ENCODE data around the gene ABCC12.
"Not testable (repeated sequence)": the region's sequence is repeated elsewhere in the genome, so short reads cannot be mapped to it uniquely, and the experiment has no call there.

ABCC12 gene

DNA sequence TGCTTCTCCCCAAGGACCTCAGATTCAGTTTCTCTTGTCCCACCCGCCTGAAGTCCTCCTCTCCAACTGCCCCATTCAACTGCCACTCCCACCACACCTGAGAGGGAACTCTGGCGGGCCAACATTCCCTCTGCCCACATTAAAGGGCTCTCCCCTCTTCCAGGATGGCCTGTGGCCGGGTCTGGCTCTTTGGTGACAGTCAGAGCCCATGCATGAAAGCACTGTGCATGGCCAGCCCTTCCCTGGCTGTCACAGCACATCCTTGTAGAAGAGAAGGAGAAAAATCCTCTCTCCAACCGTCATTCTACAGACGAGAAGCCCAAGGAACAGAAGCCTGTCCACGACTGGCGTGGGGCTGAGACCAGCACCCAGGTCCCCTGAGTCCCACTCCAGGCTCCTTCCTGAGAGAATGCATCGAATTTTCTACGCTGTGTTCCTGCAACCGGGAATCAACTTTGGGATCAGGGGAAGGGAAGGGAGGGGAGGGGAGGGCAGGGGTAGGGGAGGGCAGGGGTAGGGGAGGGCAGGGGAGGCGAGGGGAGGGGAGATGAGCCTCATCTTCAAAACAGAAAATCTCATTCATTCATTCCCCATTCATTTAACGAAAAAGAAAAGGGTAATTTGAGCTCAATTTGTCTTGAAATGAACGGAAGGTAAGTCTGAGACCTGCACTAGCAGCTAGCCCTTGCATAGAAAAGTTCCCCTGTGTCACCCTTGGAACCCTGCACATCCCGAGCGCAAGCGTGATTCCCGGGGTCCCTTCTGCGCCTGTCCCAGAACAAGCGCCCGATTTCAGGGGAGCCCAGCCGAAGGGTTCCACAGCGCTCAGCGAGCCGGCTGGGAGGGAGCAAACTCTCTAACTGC lies at the start of gene ABCC12:
ABCC12 (minus strand) TSS at position 68 of the 864 bp plus-strand sequence. CDS start 9,569 bp downstream, outside the sequence.
- DNase-seq = no peak
- Mint-ChIP-seq H3K4me3 (no peak within 1 kb of the TSS), H3K27me3 (peaks cover 36% of the 10 kb centered on the region), H3K27ac (no peak within 1 kb of the TSS), H3K9me3 (no peaks in the 10 kb centered on the region), H3K36me3 (ENCODE audit: low read depth) (no peaks in the 10 kb centered on the region), H3K4me1 (peaks cover 27% of the 10 kb centered on the region)
- no peak for ATAC-seq

DNA sequence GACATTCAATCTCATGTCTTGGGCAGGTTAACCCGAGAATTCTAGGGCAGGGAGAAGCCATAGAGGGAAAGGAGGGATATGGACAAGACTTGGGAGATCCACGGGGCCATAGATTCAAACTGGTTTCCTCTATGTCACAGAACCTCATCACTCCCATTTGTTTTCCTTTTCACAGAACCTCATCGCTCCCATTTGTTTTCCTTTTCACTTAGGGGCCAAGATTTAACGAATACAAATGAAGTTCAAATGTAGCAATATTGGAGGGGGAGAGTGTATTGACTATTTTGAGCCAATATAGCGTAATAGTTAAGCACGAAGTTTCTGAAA lies 49.0 kb upstream of the ABCC12 start:
- H3K36me3 Mint-ChIP-seq (ENCODE audit: low read depth) = no peaks in the 10 kb centered on the region
- H3K4me1 Mint-ChIP-seq = no peaks in the 10 kb centered on the region
- DNase-seq = no peak
- H3K27ac Mint-ChIP-seq = no peak overlapping the region
- ATAC-seq = no peak
- peaks cover 12% of the 10 kb centered on the region for H3K27me3 Mint-ChIP-seq
- no peak overlapping the region for H3K4me3 Mint-ChIP-seq
- H3K9me3 Mint-ChIP-seq = no peaks in the 10 kb centered on the region

DNA sequence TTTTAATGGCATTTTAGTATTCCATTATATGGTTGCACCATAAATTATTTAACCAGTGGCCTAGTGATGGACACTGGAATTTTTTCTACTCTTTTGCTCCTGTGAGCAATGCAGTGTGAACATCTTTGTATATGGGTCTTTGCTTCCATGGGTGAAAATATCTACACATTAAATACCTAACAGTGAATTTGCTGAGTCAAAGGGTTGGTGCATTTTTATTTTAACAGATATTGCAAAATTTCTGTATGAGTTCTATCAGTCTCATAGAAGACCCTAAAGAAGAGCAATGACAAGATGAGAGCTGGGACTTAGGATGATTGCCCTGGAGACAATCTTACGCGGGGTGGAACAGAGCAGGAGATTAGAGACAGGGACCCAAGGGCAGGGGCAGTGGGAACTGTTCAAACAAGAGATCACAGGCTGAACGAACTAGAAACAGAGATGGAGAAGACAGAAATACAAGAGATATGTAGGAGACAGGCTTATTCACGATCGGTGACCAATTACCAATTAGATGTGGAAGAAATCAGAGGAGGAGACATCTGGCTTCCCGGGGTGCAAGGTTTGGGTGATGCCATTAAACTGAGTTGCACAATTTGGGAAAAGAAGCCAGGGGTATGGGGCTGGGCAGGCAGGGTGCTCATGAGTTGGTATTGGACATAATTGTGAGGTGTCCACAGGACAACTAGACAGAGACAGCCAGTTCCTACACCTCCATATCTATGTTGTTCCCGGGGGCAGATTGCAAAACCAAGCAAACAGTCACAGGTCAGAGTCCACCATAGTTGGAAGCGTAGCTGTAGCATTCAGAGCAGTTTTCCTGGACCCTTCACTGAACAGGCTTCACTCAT lies 48.4 kb upstream of the ABCC12 start:
- ATAC-seq (no peak), DNase-seq (no peak)
- H3K9me3 Mint-ChIP-seq = no peaks in the 10 kb centered on the region
- peaks cover 12% of the 10 kb centered on the region for H3K27me3 Mint-ChIP-seq
- H3K27ac Mint-ChIP-seq = no peak overlapping the region
- no peaks in the 10 kb centered on the region for H3K4me1 Mint-ChIP-seq
- H3K36me3 Mint-ChIP-seq (ENCODE audit: low read depth) = no peaks in the 10 kb centered on the region
- H3K4me3 Mint-ChIP-seq = no peak overlapping the region

DNA sequence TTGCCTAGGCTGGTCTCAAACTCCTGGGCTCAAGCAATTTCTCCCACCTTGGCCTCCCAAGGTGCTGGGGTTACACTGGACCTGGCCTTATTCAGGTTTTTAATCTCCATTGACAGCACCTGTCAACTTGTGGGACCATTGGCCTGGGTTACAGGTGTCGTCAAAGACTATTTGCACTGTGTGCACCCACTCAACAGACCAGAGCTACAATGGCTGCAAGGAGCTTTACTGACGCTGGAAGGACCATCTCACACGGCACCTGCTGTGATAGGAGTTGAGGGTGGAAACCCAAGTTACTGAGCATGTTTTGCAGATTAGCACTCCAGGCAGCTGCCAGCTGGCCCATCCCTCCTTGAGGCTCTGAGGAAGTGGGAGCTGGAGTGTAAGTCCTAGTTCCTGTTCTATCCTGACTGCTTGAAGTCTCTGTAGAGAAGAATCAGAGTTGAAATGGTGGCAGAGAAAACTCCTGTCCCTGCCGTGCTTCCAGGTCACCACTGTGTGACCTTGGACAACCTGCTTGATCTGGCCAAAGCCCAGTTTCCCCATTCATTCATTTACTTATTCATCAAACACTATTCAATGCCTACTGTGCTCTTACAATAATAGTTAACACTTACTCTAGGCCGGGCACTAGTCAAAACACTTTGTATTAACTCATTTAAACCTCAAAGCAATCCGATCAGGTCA lies 45.9 kb upstream of the ABCC12 start:
- ATAC-seq = no peak
- no peaks in the 10 kb centered on the region for H3K36me3 Mint-ChIP-seq (ENCODE audit: low read depth)
- H3K27ac Mint-ChIP-seq = no peak overlapping the region
- H3K9me3 Mint-ChIP-seq = no peaks in the 10 kb centered on the region
- H3K4me1 Mint-ChIP-seq = no peaks in the 10 kb centered on the region
- DNase-seq = no peak
- no peak overlapping the region for H3K4me3 Mint-ChIP-seq
- peaks cover 4% of the 10 kb centered on the region for H3K27me3 Mint-ChIP-seq

DNA sequence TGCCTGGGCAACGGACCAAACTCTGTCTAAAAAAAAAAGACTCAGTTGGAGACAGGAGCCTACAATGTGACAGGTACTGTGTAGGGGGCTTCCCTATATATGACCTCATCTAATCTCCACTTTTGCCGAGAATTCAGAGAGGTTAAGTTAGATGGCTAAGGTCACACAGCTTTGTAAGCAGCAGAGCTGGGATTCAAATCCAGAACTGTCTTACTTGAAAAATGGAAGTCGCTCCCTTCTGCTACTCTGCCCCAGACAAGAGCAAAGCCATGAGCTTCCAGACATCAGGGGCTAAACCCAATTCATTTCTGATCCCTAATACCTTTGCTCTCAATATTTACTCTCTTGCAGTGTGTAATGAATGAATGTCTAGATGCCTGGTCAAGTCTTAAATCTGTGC lies 41.5 kb upstream of the ABCC12 start:
- H3K9me3 Mint-ChIP-seq = no peaks in the 10 kb centered on the region

DNA sequence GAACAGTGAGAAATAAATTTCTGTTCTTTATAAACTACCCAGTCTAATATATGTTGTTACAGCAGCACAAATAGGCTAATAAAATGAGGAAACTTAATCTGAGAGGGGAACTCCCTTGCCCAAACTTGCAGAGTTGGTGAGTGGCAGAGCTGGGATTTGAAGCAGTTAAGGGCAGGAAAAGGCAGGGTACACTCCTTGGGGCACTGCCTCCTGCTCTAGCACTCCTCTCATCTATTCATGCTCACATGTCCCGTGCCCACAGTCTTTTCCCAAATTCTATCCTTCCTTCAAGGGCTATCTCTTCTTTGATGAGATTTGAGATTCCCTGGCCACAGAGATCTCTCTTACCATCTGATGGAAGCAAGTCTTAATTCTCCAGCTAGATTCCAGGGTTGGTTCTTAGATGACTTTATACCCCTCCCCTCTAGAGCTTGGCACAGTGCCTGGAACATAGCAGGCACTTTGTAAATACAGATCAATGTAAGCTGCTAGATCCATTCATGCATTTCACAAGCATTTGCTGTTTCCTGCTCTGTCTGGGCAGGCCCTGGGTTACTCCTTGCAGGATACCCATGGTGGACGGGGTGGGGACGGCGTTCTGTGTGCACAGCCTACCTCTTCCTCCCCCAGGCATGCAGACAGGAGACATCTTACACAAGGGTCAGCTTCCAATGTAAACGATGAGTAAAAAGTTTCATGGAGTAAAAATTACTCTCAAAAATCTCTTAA lies 39.2 kb upstream of the ABCC12 start:
- no peaks in the 10 kb centered on the region for H3K4me1 Mint-ChIP-seq
- no peaks in the 10 kb centered on the region for H3K27me3 Mint-ChIP-seq
- no peak for ATAC-seq
- H3K27ac Mint-ChIP-seq = no peak overlapping the region
- no peak for DNase-seq
- no peaks in the 10 kb centered on the region for H3K9me3 Mint-ChIP-seq
- H3K4me3 Mint-ChIP-seq = no peak overlapping the region
- no peaks in the 10 kb centered on the region for H3K36me3 Mint-ChIP-seq (ENCODE audit: low read depth)

More for the DNA sequence above, 41.5 kb upstream of the ABCC12 start:
- Mint-ChIP-seq H3K4me1 (no peaks in the 10 kb centered on the region), H3K4me3 (no peak overlapping the region), H3K27me3 (no peaks in the 10 kb centered on the region), H3K27ac (no peak overlapping the region), H3K36me3 (ENCODE audit: low read depth) (no peaks in the 10 kb centered on the region)
- ATAC-seq (no peak), DNase-seq (no peak)

DNA sequence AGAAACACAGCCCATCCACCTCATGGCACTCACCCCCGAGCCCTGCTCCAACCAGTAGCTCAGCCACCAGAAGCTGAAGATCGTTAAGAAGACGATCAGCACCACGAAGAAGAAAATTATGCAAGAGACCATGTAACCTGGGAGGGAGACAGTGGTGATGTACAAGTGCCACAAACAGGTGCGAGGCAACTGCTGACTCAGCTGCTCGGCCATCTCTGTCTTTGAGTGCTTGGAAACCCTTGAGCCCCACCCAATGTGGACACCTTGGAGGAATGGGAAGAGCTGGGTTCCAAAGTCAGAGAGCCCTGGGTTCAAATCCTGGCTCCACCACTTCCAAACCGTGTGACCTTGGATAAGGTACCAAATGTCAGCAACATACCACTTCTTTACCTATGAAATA lies 38.1 kb upstream of the ABCC12 start:
- H3K27me3 Mint-ChIP-seq = no peaks in the 10 kb centered on the region
- DNase-seq = no peak
- no peak for ATAC-seq

DNA sequence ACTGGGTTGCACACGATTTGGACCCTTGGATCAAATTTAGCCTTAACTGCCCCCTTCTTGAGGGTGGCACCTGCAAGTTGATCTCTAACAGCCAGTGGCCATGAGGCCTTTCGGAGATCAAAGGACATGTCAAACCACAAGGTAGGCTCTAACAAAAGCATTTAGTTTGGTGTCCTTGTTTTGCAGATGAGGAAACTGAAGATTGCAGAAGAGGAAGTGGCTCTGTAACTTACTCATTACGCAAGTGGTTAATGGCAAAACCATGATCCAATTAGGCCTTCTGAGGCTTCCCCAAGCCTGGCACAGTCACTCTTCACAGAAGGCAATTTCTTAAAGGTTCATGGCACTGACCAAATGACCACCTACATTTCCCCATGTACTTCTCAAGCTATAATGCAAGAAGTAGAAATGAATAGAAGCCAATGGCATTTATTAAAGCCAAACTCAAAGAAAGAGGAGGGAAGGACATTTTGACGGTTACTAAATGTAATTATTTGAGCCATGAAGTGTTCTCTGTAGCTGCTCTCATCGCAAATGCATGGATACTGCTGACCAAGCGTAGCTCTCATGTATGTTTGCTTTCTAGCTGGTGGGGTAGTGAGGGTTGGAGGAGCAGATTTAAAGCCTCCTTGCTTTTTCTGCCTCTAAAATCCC lies 32.8 kb upstream of the ABCC12 start:
- H3K36me3 Mint-ChIP-seq (ENCODE audit: low read depth) = no peaks in the 10 kb centered on the region
- no peaks in the 10 kb centered on the region for H3K27me3 Mint-ChIP-seq
- ATAC-seq = no peak
- no peak for DNase-seq
- no peak overlapping the region for H3K4me3 Mint-ChIP-seq
- H3K27ac Mint-ChIP-seq = no peak overlapping the region
- no peaks in the 10 kb centered on the region for H3K9me3 Mint-ChIP-seq
- peaks cover 9% of the 10 kb centered on the region for H3K4me1 Mint-ChIP-seq

More for the DNA sequence above, 38.1 kb upstream of the ABCC12 start:
- Mint-ChIP-seq H3K36me3 (ENCODE audit: low read depth) (no peaks in the 10 kb centered on the region), H3K9me3 (no peaks in the 10 kb centered on the region), H3K4me1 (no peaks in the 10 kb centered on the region), H3K27ac (no peak overlapping the region), H3K4me3 (no peak overlapping the region)

DNA sequence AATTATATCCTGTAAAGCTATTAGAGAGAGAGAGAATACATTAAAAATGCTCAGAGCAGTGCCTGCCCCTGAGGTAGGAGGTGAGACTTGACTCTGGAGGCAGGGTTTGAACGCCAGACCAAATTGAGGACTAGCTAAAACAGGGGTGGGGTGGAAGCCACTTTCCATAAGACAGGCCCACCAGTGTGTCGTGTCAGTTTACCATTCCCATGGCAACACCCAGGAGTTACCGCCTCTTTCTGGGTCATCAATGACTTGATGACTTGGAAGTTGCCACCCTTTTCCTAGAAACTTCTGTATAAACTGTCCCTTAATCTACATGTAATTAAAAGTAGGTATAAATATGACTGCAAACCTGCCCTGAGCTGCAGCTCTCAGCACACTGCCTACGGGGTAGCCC lies 32.0 kb upstream of the ABCC12 start:
- Mint-ChIP-seq H3K27me3 (no peaks in the 10 kb centered on the region), H3K9me3 (no peaks in the 10 kb centered on the region), H3K4me1 (peaks cover 9% of the 10 kb centered on the region), H3K36me3 (ENCODE audit: low read depth) (no peaks in the 10 kb centered on the region), H3K27ac (no peak overlapping the region), H3K4me3 (no peak overlapping the region)
- ATAC-seq = no peak
- no peak for DNase-seq

DNA sequence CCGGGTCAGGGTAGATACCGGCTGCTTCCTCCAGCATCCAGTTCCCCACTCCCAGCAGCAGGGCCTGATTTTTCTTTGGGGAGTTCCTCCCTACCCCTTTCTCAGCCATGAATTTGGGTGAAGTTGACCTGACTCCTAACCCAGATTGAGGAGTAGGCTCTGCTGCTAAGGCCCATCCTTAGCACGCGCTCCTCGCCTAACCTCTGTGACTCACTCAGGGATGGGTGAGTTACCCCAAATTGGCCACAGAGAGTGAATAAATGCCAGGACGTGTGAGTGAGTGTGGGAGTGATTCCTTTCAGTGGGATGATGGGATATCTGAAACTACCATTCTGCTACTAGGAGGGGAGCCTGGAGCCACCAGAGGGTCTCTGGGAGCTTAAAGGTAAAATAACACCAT lies 28.9 kb upstream of the ABCC12 start:
- H3K27me3 Mint-ChIP-seq = no peaks in the 10 kb centered on the region
- peaks cover 9% of the 10 kb centered on the region for H3K4me1 Mint-ChIP-seq
- DNase-seq (no peak), ATAC-seq (peak; percentile 70)
- H3K27ac Mint-ChIP-seq = no peak overlapping the region
- no peaks in the 10 kb centered on the region for H3K36me3 Mint-ChIP-seq (ENCODE audit: low read depth)
- no peak overlapping the region for H3K4me3 Mint-ChIP-seq
- no peaks in the 10 kb centered on the region for H3K9me3 Mint-ChIP-seq

DNA sequence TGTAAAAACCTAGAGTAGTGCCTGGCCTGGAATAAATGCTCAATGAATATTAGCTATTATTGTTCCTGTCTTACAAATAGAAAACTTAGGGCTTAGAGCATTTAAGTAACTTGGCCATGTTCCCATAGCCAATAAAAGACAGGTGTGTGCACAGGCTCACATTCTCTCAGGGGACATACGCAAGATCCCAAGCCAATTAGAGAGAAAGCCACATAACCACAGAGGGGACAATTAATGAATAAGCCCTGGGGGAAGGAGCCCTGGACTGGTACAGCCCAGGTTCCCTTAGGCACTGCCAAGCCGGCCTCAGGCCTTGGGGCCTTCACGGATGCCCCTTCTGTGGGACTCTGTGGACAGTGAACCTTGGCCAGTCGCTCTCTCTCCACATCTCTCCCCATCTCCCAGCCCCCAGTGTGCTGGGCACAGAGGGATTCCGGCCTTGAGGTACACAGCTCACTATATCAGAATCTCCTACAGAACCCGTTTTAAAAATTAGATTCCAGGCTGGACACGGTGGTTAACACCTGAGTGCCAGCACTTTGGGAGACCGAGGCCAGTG lies 27.3 kb upstream of the ABCC12 start:
- DNase-seq (no peak), ATAC-seq (no peak)
- Mint-ChIP-seq H3K4me3 (no peak overlapping the region), H3K27ac (no peak overlapping the region), H3K36me3 (ENCODE audit: low read depth) (no peaks in the 10 kb centered on the region), H3K27me3 (no peaks in the 10 kb centered on the region), H3K4me1 (peaks cover 7% of the 10 kb centered on the region), H3K9me3 (no peaks in the 10 kb centered on the region)

DNA sequence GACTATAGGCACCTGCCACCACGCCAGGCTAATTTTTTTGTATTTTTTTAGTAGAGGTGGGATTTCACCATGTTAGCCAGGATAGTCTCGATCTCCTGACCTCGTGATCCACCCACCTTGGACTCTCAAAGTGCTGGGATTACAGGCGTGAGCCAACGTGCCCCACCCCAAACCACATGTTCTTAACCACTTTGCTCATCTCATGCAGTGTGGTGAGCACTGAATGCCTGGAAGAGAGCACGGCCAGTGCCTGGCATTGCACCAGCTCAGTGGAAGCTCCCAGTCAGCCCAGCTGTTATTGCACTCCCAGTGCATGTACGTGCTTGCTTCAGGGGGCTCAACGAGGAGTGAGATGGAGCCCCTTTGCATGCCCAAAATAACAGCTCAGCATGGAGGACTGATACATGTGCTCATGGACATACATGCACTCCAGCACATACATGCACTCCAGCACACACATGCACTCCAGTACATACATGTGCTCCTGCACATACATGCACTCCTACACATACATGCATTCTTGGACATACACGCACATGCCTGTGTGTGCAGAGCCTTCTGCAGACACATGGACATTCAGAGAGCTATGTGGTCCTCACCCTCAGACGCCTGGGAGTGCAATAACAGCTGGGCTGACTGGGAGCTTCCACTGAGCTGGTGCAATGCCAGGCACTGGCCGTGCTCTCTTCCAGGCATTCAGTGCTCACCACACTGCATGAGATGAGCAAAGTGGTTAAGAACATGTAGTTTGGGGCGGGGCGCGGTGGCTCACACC lies 26.1 kb upstream of the ABCC12 start:
- ATAC-seq; DNase-seq; H3K4me3 Mint-ChIP-seq; H3K4me1 Mint-ChIP-seq; H3K27me3 Mint-ChIP-seq; H3K9me3 Mint-ChIP-seq; H3K27ac Mint-ChIP-seq; H3K36me3 Mint-ChIP-seq (ENCODE audit: low read depth): not testable (repeated sequence)

DNA sequence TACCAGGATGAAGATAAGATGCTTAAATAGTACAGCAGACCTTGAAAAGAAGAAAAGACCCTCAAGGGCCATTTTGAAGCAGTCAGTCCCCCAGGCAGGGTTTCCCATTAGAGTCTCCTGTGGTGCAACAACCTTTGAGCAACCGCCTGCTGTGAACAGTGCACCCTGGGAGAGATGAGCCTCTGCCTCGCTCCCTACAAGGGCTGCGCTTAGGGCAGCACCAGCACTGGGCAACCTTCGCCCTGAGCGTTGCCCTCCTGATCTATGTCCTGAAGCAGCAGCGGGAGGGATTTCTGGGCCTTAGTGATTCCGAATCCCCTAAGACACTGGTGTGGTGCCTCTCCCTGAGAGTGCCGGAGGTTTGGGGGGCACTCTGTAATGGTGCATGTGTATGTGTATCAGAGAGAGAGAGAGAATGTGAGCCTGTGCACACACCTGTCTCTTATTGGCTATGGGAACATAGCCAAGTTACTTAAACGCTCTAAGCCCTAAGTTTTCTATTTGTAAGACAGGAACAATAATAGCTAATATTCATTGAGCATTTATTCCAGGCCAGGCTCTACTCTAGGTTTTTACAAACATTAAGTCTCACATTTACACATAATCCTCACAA lies 25.2 kb upstream of the ABCC12 start:
- H3K9me3 Mint-ChIP-seq = no peaks in the 10 kb centered on the region
- no peaks in the 10 kb centered on the region for H3K27me3 Mint-ChIP-seq
- peaks cover 7% of the 10 kb centered on the region for H3K4me1 Mint-ChIP-seq
- ATAC-seq = no peak
- no peaks in the 10 kb centered on the region for H3K36me3 Mint-ChIP-seq (ENCODE audit: low read depth)
- H3K4me3 Mint-ChIP-seq = no peak overlapping the region
- no peak for DNase-seq
- H3K27ac Mint-ChIP-seq = no peak overlapping the region
